ENCODE data around the gene CBL.

DNA sequence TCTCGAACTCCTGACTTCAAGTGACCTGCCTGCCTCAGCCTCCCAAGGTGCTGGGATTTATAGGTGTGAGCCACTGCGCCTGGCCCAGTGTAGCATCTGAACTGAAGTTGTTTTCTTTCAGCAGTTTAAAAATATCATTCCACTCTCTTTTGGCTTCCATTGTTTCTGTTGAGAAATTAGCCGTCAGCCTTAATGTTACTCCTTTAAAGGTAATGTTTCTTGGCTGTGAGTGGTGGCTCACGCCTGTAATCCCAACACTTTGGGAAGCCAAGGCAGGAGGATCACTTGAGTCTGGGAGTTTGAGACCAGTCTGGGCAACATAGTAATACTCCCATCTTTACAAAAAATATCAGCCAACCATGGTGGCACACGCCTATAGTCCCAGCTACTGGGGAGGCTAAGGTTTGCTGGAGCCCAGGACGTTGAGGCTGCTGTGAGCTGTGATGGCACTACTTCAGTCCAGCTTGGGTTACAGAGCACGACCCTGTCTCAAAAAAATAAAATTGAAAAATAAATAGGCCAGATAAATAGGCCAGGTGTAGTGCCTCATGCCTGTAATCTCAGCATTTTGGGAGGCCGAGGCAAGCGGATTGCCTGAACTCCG is 84.9 kb downstream of the CBL start:
- TF ChIP-seq, protein P1, sequence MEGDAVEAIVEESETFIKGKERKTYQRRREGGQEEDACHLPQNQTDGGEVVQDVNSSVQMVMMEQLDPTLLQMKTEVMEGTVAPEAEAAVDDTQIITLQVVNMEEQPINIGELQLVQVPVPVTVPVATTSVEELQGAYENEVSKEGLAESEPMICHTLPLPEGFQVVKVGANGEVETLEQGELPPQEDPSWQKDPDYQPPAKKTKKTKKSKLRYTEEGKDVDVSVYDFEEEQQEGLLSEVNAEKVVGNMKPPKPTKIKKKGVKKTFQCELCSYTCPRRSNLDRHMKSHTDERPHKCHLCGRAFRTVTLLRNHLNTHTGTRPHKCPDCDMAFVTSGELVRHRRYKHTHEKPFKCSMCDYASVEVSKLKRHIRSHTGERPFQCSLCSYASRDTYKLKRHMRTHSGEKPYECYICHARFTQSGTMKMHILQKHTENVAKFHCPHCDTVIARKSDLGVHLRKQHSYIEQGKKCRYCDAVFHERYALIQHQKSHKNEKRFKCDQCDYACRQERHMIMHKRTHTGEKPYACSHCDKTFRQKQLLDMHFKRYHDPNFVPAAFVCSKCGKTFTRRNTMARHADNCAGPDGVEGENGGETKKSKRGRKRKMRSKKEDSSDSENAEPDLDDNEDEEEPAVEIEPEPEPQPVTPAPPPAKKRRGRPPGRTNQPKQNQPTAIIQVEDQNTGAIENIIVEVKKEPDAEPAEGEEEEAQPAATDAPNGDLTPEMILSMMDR (IDR thresholded peaks at IDR 0.05): no peak
- TF ChIP-seq EP300 (IDR thresholded peaks at IDR 0.05) (no peak), POLR2A (IDR thresholded peaks at IDR 0.05) (no peak)
